HG02798 (cell line): ENCODE data around the gene NAA40.
"Not testable (repeated sequence)": the region's sequence is repeated elsewhere in the genome, so short reads cannot be mapped to it uniquely, and the experiment has no call there.

Source experiments
- ATAC-seq: cut with Tn5 transposase; IDR thresholded peaks from one replicate; pipeline ENCODE4 v1.9.1; 2021; ENCODE audit warnings: mild to moderate bottlenecking; ENCODE audit not compliant: unreplicated experiment, poor library complexity

Gene NAA40

GRCh38 chr11:63933459-63933858 lies 5.3 kb upstream of the NAA40 start:
- no peak for ATAC-seq

- ATAC-seq, result peak; percentile 11
Measured at GRCh38 chr11:63937713-63938478, 906 bp upstream of the NAA40 start.

- ATAC-seq, result no peak
Measured at GRCh38 chr11:63939397-63939891, 642 bp downstream of the NAA40 start.

- ATAC-seq, result no peak
Measured at GRCh38 chr11:63940786-63941185, 2.0 kb downstream of the NAA40 start.

- no peak for ATAC-seq
Measured at GRCh38 chr11:63941901-63942300, 3.1 kb downstream of the NAA40 start.

- ATAC-seq, result no peak
Measured at GRCh38 chr11:63942803-63943202, 4.0 kb downstream of the NAA40 start.

- no peak for ATAC-seq
Measured at GRCh38 chr11:63944987-63945386, 6.2 kb downstream of the NAA40 start.

- peak; percentile 35 for ATAC-seq
Measured at GRCh38 chr11:63945477-63946163, 6.8 kb downstream of the NAA40 start.

GRCh38 chr11:63951779-63952536 lies 13.2 kb downstream of the NAA40 start:
- no peak for ATAC-seq

- no peak for ATAC-seq
Measured at GRCh38 chr11:63952570-63952969, 13.8 kb downstream of the NAA40 start.

- ATAC-seq, result no peak
Measured at GRCh38 chr11:63958008-63958407, 19.2 kb downstream of the NAA40 start.

- no peak for ATAC-seq
Measured at GRCh38 chr11:63961608-63962412, 23.0 kb downstream of the NAA40 start.

- ATAC-seq, result not testable (repeated sequence)
Measured at GRCh38 chr11:63963895-63964294, 25.1 kb downstream of the NAA40 start.

GRCh38 chr11:63966444-63966843 lies 27.6 kb downstream of the NAA40 start:
- no peak for ATAC-seq

- ATAC-seq, result no peak
Measured at GRCh38 chr11:63969461-63969860, 30.7 kb downstream of the NAA40 start.

- no peak for ATAC-seq
Measured at GRCh38 chr11:63970902-63971301, 32.1 kb downstream of the NAA40 start.

GRCh38 chr11:63973912-63974258 lies 35.1 kb downstream of the NAA40 start:
- ATAC-seq, result not testable (repeated sequence)

GRCh38 chr11:63974259-63975143 lies 35.7 kb downstream of the NAA40 start, which contains the start of gene COX8A:
TSS of gene COX8A (plus strand) at chr11:63974620. CDS start at chr11:63974681, 61 bp downstream.
- ATAC-seq, result peak; percentile 96
